Measurements from ENCODE around the gene USP36. TPM values are rescaled to one million over a fixed set of nuclear protein-coding genes. Genes with fewer than 3 reads are reported as not detected.

Gene USP36
- polyA plus RNA-seq, 3 donors: 4.4 to 30.0 (median 6.1) TPM

- H3K9ac ChIP-seq (ENCODE audit: insufficient read depth, low read length, poor library complexity, severe bottlenecking): no peak overlapping the region
- no peaks in the 10 kb centered on the region for H3K79me2 ChIP-seq (ENCODE audit: insufficient read depth, low read length)
- H3K9me3 Mint-ChIP-seq: no peaks in the 10 kb centered on the region
- H3K4me1 Mint-ChIP-seq: peaks cover 8% of the 10 kb centered on the region
- H3K9me3 ChIP-seq (replicated peaks in 1 of 2; ENCODE audit: control insufficient read depth in 1 of 2, insufficient read depth in 1 of 2, low read length in 2 of 2): no peaks in the 10 kb centered on the region
- no peak overlapping the region for H3K4me2 ChIP-seq (replicated peaks; ENCODE audit: extremely low read depth, low read length, poor library complexity, severe bottlenecking)
- peaks cover 15% of the 10 kb centered on the region for H4K20me1 ChIP-seq (ENCODE audit: insufficient read depth, low read length)
- no peaks in the 10 kb centered on the region for H3K4me1 ChIP-seq (ENCODE audit: control insufficient read depth in 1 of 2, insufficient read depth in 2 of 2, low read length in 2 of 2)
- peak overlapping the region in 3 of 7 donors; percentile 45 to 61 (median 46) for H3K27ac Mint-ChIP-seq
- intact Hi-C loops (cut with micrococcal nuclease): no loop called here
- no peak overlapping the region for H3K4me3 Mint-ChIP-seq
- peaks cover 86 to 97% of the 10 kb centered on the region in 2 donors for H3K36me3 Mint-ChIP-seq
- H3K27ac ChIP-seq (ENCODE audit: low read depth in 1 of 2, low read length in 2 of 2): no peak overlapping the region
- 0% methylated on average over 3 of the region's 6 CpGs for WGBS (ENCODE audit: insufficient coverage)
- H3K4me3 ChIP-seq (replicated peaks in 1 of 3; ENCODE audit: low read depth in 2 of 3, low read length in 3 of 3): no peak overlapping the region
- H3K36me3 ChIP-seq (replicated peaks in 1 of 2; ENCODE audit: control insufficient read depth in 1 of 2, insufficient read depth in 2 of 2, low read length in 2 of 2): peaks cover 90 to 96% of the 10 kb centered on the region in 2 donors
- DNase-seq: no peak
- no peaks in the 10 kb centered on the region for H3K27me3 Mint-ChIP-seq (ENCODE audit: low read depth in 3 of 3)
- H3K27me3 ChIP-seq (ENCODE audit: control insufficient read depth in 2 of 2, insufficient read depth in 2 of 2, low read length in 2 of 2): no peaks in the 10 kb centered on the region
- TF ChIP-seq, protein P1, sequence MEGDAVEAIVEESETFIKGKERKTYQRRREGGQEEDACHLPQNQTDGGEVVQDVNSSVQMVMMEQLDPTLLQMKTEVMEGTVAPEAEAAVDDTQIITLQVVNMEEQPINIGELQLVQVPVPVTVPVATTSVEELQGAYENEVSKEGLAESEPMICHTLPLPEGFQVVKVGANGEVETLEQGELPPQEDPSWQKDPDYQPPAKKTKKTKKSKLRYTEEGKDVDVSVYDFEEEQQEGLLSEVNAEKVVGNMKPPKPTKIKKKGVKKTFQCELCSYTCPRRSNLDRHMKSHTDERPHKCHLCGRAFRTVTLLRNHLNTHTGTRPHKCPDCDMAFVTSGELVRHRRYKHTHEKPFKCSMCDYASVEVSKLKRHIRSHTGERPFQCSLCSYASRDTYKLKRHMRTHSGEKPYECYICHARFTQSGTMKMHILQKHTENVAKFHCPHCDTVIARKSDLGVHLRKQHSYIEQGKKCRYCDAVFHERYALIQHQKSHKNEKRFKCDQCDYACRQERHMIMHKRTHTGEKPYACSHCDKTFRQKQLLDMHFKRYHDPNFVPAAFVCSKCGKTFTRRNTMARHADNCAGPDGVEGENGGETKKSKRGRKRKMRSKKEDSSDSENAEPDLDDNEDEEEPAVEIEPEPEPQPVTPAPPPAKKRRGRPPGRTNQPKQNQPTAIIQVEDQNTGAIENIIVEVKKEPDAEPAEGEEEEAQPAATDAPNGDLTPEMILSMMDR (IDR thresholded peaks at IDR 0.05): no peak
- no peak overlapping the region for H2AFZ ChIP-seq (ENCODE audit: insufficient read depth, low read depth, low read length, poor library complexity, severe bottlenecking)
Observed at GRCh38 chr17:78818932-78819331, 21.7 kb downstream of the USP36 start.

DNA sequence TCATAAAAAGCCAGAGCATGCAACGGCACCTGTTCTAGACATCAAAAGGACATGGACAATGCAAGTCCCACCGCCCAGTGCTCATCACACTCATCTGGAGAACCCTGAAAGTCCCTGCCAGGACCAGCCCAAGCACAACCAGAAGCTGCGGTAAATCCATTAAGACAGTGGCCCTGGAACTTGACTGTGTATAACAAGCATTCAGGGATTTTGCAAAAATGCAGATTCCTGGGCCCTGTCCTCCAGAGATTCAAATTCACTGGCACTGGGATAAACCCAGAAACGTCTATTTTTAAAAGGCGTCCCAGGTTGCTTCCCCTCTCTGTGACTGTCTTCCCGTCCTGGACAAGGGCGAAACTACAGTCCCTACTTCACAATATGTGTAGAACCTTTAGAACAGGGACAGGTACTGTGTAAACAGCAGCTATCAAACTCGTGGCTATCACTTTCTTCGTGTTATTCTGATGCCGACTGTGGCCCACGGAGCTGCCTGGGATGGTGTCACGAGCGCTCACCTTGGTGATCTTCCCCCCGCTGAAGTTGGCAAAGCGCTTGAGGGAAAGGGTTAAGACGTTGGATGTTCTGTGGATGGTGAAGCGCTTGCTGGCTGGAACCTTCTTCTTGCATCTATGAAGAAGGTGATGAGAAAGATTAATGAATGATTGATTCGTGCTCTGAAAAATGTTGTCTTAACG lies 22.3 kb downstream of the USP36 start:
- H3K4me1 ChIP-seq (ENCODE audit: control insufficient read depth in 1 of 2, insufficient read depth in 2 of 2, low read length in 2 of 2): no peaks in the 10 kb centered on the region
- peaks cover 9% of the 10 kb centered on the region for H4K20me1 ChIP-seq (ENCODE audit: insufficient read depth, low read length)
- no peaks in the 10 kb centered on the region for H3K9me3 ChIP-seq (replicated peaks in 1 of 2; ENCODE audit: control insufficient read depth in 1 of 2, insufficient read depth in 1 of 2, low read length in 2 of 2)
- H3K9ac ChIP-seq (ENCODE audit: insufficient read depth, low read length, poor library complexity, severe bottlenecking): no peak overlapping the region
- H3K4me3 ChIP-seq (replicated peaks in 1 of 3; ENCODE audit: low read depth in 2 of 3, low read length in 3 of 3): no peak overlapping the region
- no peaks in the 10 kb centered on the region for H3K27me3 ChIP-seq (ENCODE audit: control insufficient read depth in 2 of 2, insufficient read depth in 2 of 2, low read length in 2 of 2)
- no peak overlapping the region for H2AFZ ChIP-seq (ENCODE audit: insufficient read depth, low read depth, low read length, poor library complexity, severe bottlenecking)
- H3K4me2 ChIP-seq (replicated peaks; ENCODE audit: extremely low read depth, low read length, poor library complexity, severe bottlenecking): no peak overlapping the region
- no peaks in the 10 kb centered on the region for H3K79me2 ChIP-seq (ENCODE audit: insufficient read depth, low read length)
- peaks cover 86 to 97% of the 10 kb centered on the region in 2 donors for H3K36me3 Mint-ChIP-seq
- TF ChIP-seq, protein P1 (IDR thresholded peaks at IDR 0.05): no peak
- no peak overlapping the region for H3K27ac Mint-ChIP-seq
- no peak for DNase-seq
- no peaks in the 10 kb centered on the region for H3K27me3 Mint-ChIP-seq (ENCODE audit: low read depth in 3 of 3)
- H3K4me1 Mint-ChIP-seq: peaks cover 7% of the 10 kb centered on the region
- H3K27ac ChIP-seq (ENCODE audit: low read depth in 1 of 2, low read length in 2 of 2): no peak overlapping the region
- no peak overlapping the region for H3K4me3 Mint-ChIP-seq
- no peaks in the 10 kb centered on the region for H3K9me3 Mint-ChIP-seq
- intact Hi-C loops (cut with micrococcal nuclease): no loop called here
- 91% methylated on average over 13 of the region's 19 CpGs for WGBS (ENCODE audit: insufficient coverage)
- H3K36me3 ChIP-seq (replicated peaks in 1 of 2; ENCODE audit: control insufficient read depth in 1 of 2, insufficient read depth in 2 of 2, low read length in 2 of 2): peaks cover 90 to 96% of the 10 kb centered on the region in 2 donors

All from CD14-positive monocyte (primary cell).